OCI-LY7 (cell line): ENCODE results near the gene LPP.

ENCODE experiments used
- EZH2phosphoT487 ChIP-seq: fragments of 200-600 bp; sonication (generic); IDR thresholded peaks from 2 replicates; pipeline ENCODE4 v1.6.1; 2018; ENCODE audit warnings: low read depth, borderline replicate concordance, mild to moderate bottlenecking, mixed run types, antibody characterized with exemption, low read length, moderate library complexity, mixed read lengths
- TF ChIP-seq, protein P1 (sequence below): fragments of 200-600 bp; sonication (generic); conservative IDR thresholded peaks from 2 replicates; pipeline ENCODE4 v1.5.1; 2014; ENCODE audit warnings: mild to moderate bottlenecking, antibody characterized with exemption, low read length, moderate library complexity, mixed read lengths

DNA sequence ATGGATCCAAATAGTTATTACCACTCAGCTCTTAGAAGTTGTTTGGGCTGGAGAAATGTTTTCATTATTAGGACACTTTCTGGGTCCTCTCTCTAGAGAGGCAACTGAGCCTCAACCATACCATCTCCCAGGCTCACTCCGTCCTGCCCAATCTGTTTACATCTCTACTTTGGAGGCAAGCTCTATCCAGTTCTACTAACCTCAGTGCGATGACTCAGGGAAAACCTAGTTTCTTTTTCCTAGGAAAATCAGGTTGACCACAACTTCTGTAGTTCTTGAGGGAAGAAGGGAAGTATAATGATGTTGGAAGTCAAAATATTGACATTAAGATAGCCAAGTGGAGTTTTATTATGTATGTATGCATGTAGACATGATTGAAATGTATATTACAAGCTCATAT is 40.4 kb downstream of the LPP start:
- TF ChIP-seq, protein P1, sequence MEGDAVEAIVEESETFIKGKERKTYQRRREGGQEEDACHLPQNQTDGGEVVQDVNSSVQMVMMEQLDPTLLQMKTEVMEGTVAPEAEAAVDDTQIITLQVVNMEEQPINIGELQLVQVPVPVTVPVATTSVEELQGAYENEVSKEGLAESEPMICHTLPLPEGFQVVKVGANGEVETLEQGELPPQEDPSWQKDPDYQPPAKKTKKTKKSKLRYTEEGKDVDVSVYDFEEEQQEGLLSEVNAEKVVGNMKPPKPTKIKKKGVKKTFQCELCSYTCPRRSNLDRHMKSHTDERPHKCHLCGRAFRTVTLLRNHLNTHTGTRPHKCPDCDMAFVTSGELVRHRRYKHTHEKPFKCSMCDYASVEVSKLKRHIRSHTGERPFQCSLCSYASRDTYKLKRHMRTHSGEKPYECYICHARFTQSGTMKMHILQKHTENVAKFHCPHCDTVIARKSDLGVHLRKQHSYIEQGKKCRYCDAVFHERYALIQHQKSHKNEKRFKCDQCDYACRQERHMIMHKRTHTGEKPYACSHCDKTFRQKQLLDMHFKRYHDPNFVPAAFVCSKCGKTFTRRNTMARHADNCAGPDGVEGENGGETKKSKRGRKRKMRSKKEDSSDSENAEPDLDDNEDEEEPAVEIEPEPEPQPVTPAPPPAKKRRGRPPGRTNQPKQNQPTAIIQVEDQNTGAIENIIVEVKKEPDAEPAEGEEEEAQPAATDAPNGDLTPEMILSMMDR: no peak
- no peak for TF ChIP-seq EZH2phosphoT487
